Stimulated activated CD8-positive, alpha-beta memory T cell treated with anti-CD3 and anti-CD28 coated beads, Interleukin-4, amount 100 ng/mL, for 4 hours (primary cell): ENCODE results near the gene DENND4C.
"Not testable (repeated sequence)": the region's sequence is repeated elsewhere in the genome, so short reads cannot be mapped to it uniquely, and the experiment has no call there.

Experiments used
- DNase-seq, 2 donors: peaks; one replicate each; pipeline ENCODE4 v3.0.0-alpha.2; 2020; ENCODE audit warnings: low read depth in 2 of 2, low spot score in 1 of 2

The DENND4C gene

DNA sequence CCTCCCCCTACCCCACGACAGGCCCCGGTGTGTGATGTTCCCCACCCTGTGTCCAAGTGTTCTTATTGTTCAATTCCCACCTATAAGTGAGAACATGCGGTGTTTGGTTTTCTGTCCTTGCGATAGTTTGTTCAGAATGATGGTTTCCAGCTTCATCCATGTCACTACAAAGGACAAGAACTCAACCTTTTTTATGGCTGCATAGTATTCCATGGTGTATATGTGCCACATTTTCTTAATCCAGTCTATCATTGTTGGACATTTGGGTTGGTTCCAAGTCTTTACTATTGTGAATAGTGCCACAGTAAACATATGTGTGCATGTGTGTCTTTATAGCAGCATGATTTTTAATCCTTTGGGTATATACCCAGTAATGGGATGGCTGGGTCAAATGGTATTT, 35.1 kb downstream of the DENND4C start:
- not testable (repeated sequence) for DNase-seq

DNA sequence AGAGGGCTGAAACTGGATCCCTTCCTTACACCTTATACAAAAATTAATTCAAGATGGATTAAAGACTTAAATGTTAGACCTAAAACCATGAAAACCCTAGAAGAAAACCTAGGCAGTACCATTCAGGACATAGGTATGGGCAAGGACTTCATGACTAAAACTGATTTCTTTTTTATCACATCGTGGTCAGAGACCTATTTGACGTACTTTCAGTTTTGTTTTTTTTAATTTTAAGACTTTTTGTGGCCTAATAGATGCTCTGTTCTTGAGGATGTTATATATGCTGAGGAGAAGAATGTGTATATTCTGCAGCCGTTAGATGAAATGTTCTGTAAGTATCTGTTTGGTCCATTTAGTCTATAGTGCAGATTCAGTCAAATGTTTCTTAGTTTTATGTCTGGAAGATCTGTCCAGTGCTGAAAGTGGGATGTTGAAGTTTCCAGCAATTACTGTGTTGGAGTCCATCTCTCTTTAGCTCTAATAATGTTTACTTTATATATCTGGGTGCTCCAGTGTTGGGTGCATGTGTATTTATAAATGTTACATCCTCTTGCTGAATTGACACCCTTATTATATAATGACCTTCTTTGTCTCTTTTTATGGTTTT, 36.4 kb downstream of the DENND4C start:
- not testable (repeated sequence) for DNase-seq

- no peak for DNase-seq
Observed at GRCh38 chr9:19269582-19269981, 39.1 kb downstream of the DENND4C start.

DNA sequence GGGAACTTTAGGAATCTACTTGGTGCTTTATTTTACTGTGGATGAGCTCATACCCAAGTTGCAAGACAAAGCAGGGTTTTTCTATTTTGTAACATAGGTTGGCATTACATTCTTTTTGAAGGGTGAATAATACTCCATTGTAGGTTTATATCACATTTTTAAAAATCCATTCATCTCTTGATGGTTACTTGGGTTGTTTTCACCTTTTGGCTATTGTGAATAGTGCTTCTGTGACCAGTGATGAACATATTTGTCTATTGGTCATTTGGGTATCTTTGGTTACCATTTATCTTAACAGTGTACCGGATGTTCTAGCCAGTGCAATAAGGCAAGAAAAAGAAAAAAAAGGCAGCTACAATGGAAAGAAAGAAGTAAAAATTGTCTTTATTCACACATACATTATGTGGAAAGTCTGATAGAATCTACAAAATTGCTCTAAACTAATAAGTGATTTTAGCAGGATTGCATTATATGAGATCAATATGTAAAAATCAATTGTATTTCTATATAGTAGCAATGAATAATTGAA, 40.0 kb downstream of the DENND4C start:
- DNase-seq: no peak

- DNase-seq: no peak
Observed at GRCh38 chr9:19271081-19271480, 40.6 kb downstream of the DENND4C start.

- no peak for DNase-seq
Observed at GRCh38 chr9:19281801-19282200, 51.3 kb downstream of the DENND4C start.

DNA sequence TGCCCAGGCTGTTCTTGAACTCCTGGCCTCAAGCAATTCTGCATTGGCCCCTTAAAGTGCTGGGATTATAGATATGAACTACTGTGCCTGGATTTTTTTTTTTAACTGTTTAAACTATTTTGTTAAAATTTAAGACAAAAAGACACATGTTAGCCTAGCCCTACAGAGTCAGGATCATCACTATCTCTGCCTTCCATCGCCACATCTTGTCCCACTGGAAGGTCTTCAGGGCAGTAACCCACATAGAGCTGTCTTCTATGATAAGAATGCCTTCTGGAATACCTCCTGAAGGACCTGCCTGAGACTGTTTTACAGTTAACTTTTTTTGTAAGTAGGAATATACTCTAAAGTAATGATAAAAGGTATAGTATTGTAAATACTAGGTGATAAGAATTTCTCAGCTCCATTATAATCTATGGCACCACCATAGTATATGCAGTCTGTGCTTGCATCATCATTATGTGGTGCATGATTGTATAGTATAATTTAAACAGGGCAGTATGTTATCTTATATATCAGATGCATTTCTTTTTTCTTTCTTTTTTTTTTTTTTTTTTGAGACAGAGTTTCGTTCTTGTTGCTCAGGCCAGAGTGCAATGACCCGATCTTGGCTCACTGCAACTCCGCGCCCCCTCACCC, 52.7 kb downstream of the DENND4C start:
- no peak for DNase-seq

DNA sequence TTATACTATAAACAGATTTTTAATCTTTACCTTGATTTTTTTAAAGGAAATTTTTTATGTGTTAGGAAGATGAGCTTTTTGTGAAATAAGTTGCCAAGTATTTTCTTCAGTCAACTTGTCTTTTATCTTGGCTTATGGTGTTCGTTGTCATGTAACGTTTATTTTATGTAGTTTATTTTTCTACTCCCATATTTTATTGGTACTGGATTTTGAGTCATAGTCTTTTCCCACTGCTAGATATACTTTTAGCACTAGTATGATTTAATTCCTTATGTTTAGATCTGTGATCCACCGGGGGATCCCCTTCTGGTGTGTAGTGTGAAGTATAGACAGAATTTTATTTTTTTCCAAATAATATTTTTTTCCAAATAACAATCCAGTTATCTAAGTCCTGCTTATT, 54.2 kb downstream of the DENND4C start:
- no peak for DNase-seq

DNA sequence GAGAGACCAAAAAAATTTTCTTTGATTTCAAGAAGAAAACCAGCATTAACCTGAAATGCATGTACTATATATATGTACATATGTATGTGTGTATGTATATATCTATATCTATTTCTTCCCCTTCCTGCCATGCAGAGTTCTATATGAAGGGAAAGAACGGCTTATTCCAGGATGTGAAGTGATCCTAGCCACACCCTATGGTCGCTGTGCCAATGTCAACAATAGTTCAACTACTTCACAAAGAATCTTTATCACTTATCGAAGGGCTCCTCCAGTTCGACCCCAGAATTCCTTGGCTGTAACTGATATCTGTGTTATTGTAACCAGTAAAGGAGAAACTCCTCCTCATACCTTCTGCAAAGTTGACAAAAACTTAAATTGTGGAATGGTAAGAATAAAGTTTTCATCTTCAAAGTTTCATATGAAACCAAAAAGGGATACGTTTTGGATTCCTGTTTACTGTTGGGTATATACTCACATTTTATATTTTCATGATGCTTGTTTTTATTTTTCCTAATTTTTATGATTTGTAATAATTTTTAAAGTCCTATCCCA, 56.2 kb downstream of the DENND4C start:
- no peak for DNase-seq

DNA sequence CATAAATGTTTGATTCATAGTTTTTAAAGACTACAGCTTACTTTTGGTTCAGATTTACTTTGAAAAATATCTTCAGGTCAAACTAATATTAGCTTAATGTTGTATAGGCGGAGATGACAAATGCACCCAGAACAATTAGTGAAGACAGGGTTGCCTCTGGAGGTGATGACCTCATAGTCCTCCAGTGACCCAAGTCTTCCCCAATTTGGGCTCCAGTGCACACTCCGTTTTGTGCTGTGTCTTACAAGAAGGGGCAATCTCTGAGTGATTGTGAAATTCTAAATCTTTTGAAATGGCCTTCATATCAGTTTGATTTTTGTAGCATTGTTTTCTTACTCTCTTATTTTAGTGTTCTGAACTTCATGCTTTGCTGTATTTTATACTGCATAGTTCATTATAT, 57.6 kb downstream of the DENND4C start:
- no peak for DNase-seq

DNA sequence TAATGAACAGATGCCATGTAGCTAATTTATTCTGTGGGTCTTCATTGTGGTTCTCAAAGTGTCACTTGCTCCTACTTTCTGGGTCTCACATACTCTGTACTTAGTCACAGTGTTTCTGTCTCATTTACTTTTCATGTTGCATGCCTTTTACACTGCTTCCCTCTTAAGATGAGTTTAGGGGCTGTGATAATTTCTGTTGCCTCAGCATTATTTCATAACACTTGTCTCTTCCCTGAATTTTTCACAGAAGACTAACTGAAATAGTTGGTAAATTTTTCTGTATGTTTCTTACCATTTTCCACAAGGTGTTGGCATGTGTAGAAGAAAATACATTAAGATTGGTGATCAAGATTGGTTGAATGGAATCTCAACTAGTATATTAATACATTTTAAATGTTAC, 59.6 kb downstream of the DENND4C start:
- no peak for DNase-seq

GRCh38 chr9:19294219-19294618, 63.7 kb downstream of the DENND4C start:
- DNase-seq: no peak

DNA sequence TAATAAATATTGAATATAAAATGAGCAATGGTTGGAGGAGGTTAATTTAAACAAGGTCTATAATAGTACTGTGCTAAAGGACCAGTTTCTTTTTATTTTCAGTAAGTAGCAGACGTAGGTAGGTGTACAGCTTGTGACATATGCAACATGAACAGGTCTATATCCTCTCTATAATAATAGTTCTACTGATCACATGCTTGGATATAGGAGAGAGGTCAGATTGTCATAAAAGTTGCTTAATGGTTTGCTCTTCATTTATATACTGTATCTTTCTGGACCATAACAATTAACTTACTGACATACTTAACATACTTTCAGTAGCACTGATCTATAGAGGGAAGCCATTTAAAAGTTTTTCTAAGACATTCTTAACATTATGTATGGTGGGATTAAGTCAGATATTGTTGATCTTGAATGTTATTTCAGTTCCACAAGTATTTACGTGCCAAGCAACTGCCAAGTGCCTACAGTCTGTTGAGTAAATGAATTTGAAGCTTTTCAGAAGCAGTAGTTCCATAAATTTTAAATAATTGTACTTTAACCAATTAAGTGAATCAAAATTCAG, 68.0 kb downstream of the DENND4C start:
- no peak for DNase-seq

DNA sequence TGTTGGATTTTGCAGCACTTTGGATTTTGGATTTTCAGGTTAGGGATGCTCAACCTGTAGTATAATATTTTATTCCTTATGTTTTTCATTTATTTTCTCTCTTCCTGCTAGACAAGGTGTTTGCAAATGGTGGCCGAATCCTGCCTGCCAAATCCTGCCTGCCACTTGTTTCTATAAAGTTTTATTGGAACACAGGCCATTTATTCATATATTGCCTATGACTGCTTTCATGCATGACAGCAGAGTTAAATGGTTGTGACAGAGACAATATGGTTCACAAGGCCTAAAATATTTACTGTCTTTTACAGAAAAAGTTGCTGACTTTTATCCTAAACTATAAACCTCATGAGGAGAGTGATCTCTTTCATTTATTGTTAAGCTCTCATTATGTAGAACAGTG, 72.7 kb downstream of the DENND4C start:
- no peak for DNase-seq

DNA sequence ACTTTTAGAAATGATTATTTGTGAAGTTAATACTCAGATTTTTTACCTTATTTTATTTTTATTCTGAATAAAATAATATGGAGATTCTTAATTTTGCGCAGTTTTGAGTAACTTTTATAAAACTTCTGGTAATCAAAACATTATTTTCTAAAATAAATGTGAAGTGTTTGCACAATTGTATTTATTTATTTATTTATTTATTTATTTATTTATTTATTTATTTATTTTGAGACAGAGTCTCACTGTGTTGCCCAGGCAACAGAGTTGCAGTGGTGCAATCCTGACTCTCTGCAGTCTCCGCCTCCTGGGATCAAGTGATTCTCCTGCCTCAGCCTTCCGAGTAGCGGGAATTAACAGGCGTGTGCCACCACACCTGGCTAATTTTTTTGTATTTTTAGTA, 76.1 kb downstream of the DENND4C start:
- DNase-seq: no peak

DNA sequence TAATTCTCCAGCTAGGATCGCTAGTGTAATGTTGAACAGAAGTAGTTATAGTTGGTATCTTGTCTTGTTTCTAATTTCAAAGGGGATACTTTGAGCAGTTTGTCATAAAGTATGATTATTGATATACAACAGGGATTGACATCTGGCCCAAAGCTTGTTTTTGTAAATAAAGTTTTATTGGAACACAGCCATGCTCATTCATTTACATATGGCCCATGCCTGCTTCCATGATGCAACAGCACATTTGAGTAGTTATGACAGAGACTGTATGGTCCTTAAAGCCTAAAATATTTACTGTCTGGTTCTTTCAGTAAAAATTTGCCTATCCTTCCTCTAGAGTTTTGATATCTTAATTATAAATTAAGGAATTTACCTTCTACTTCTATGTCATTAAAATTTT, 79.8 kb downstream of the DENND4C start:
- no peak for DNase-seq

DNA sequence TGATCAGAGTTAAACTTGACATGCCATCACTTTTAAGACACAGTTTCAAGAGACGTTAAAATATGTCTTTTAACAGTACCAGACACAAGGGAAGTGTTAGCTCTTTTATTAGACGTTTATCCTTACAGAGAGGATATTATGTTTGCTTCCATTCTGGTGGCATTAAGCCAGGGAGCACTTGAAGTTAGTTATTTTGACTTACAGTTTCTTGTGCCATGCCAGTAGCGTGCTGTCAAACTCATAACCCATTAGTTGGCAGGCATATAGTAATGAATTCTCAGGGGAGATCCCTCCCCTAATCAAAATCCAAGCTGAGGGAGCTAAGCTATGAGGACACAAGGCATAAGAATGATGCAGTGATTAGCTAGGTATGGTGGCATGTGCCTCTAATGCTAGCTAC, 83.1 kb downstream of the DENND4C start:
- DNase-seq: no peak

- no peak for DNase-seq
Observed at GRCh38 chr9:19320495-19320894, 90.0 kb downstream of the DENND4C start.

GRCh38 chr9:19331877-19332276, 101.4 kb downstream of the DENND4C start:
- no peak for DNase-seq

- DNase-seq: no peak
Observed at GRCh38 chr9:19336166-19336565, 105.7 kb downstream of the DENND4C start.

DNA sequence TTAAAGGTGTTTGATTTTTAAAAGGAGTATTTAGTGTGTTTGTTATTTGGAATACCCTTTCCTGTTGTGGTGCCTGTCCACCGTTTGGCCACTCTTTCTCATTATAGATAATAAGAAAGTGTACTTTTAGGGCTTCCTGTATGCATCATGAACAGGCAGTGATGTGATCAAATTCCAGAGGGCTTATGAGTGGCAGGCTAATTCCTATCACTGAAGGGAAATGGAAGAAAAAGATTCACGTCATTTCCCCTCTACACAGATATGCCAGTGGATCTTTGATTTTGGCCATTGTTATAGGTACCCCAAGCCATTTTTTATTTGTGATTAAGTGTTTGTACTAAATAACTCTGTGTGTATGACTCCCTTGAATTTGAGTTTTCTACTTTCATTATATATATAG, 112.5 kb downstream of the DENND4C start:
- DNase-seq: no peak

DNA sequence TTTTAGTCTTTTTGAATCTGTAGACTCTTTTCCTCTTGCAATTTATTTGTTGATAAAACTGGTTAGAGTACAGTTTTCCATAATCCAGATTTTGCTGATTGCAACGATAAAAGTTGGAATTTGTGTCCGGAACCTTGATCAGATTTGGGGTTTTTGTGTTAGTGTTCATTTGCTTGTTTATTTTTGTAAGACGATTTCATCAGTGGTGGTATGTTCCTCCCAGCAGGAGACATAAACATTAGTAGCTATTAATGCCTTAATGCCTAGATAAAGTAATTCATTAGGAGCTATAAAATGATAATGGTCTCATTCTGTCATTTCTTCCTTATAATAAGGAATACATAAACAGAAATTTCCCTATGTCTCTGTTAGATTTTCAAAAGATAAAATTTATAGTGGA, 128.2 kb downstream of the DENND4C start:
- no peak for DNase-seq
